HEK293T (cell line): ENCODE data around the gene CBY3.
A peak's percentile ranks its signal among the peaks of the same experiment; 100 is the strongest.

Experiments
- ARNT ChIP-seq: fragments of 450-650 bp; IDR thresholded peaks from 2 replicates; pipeline ENCODE4 v1.6.1; 2017; ENCODE audit warnings: mild to moderate bottlenecking
- BHLHE40 ChIP-seq: fragments of 450-650 bp; IDR thresholded peaks from 2 replicates; pipeline ENCODE4 v1.6.1; 2016; ENCODE audit warnings: mild to moderate bottlenecking, moderate library complexity, borderline replicate concordance
- ELF4 ChIP-seq: fragments of 450-650 bp; IDR thresholded peaks from 2 replicates; pipeline ENCODE4 v1.6.1; 2017; ENCODE audit warnings: antibody characterized with exemption
- FOXA1 ChIP-seq: fragments of 450-650 bp; IDR thresholded peaks from 2 replicates; pipeline ENCODE4 v1.6.1; 2016; ENCODE audit warnings: mild to moderate bottlenecking
- FOXK2 ChIP-seq: fragments of 450-650 bp; IDR thresholded peaks from 2 replicates; pipeline ENCODE4 v1.6.1; 2016; ENCODE audit warnings: mild to moderate bottlenecking
- L3MBTL2 ChIP-seq: fragments of 450-650 bp; conservative IDR thresholded peaks from 2 replicates; pipeline ENCODE4 v1.6.1; 2016; ENCODE audit warnings: mild to moderate bottlenecking
- SP1 ChIP-seq: fragments of 450-650 bp; IDR thresholded peaks from 2 replicates; pipeline ENCODE4 v1.6.1; 2017

GRCh38 chr5:179679014-179679674 is 1.7 kb downstream of the CBY3 start:
- no peak for TF ChIP-seq ARNT
- TF ChIP-seq SP1 = no peak
- TF ChIP-seq FOXK2 = no peak
- TF ChIP-seq L3MBTL2 = peak; percentile 79
- TF ChIP-seq BHLHE40 = no peak
- TF ChIP-seq FOXA1 = no peak
- TF ChIP-seq ELF4 = no peak
